Measurements from ENCODE around the gene CCDC24.

GRCh38 chr1:43965316-43965715 lies 26.1 kb upstream of the CCDC24 start:
- TF ChIP-seq CTCF (conservative IDR thresholded peaks at IDR 0.05; ENCODE audit: low read depth, low read length) (no peak), SMC3 (IDR thresholded peaks at IDR 0.05; ENCODE audit: low read depth, low read length) (no peak), MXI1 (IDR thresholded peaks at IDR 0.05; ENCODE audit: borderline replicate concordance, low read depth, low read length) (no peak), POLR2A (IDR thresholded peaks at IDR 0.05; ENCODE audit: low read depth, low read length) (no peak), RAD21 (IDR thresholded peaks at IDR 0.05; ENCODE audit: low read length) (no peak), USF2 (IDR thresholded peaks at IDR 0.05; ENCODE audit: low read depth, low read length) (no peak)
- TF ChIP-seq, protein P1, sequence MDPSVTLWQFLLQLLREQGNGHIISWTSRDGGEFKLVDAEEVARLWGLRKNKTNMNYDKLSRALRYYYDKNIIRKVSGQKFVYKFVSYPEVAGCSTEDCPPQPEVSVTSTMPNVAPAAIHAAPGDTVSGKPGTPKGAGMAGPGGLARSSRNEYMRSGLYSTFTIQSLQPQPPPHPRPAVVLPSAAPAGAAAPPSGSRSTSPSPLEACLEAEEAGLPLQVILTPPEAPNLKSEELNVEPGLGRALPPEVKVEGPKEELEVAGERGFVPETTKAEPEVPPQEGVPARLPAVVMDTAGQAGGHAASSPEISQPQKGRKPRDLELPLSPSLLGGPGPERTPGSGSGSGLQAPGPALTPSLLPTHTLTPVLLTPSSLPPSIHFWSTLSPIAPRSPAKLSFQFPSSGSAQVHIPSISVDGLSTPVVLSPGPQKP (IDR thresholded peaks at IDR 0.05; ENCODE audit: borderline replicate concordance, low read depth, low read length), result no peak
